ENCODE data around the gene RERE.
A peak's percentile ranks its signal among the peaks of the same experiment; 100 is the strongest.
"Not testable (repeated sequence)": the region's sequence is repeated elsewhere in the genome, so short reads cannot be mapped to it uniquely, and the experiment has no call there.

Gene RERE

DNA sequence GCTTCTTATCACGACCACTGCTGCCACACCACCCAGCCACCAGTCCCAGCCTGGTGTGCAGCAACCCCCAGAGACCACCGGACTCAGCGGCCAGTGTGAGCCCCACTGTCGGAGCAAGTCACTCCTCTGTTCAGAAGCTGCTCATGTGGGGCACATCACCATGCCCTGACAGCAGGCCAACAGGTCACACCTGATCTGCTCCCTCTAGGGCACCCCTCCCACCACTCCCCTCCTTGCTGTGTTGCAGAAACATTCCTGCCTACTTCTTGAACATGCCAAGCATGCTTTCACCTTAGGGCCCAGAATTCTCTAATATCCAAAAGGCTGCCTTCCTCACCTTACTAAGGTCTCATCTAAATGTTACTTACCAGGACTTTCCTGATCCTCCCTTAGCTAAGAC is 353.1 kb downstream of the RERE start:
- DNase-seq = no peak

DNA sequence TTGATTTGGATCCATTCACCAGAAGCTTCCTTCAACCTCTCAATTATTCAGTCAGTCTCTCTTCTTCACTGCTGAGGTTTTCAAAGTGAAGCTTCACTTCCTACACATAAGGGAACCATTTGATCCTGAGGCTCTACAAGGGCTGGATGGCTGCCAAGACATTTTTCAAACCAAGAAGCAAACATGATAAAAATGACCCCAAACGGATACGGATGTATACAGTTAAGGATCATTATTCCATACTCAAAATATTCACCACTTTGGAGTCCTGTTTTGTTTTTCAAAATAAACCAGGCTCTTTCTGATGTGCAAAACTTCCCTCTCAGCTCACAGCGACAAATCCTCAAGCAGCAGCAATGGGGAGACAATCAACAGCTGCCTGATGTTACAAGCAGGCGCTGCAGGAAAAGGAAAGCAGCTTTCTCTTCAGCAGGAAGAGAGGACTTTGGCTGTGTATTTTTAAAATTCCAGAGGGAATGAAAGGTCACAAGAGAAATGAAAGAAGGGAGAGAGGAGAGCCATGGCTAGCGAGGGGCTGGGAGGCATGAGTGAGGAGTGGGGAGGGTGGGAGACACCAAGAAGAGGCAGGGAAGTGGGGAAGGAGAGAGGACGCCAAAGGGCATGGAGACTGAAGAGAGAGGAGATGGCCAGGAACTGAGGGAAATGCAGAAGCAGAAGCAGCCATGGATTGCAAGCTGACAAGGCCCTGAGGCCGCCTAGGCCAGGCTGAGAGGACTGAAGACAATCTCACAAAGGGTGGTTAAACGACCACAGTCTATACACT is 354.1 kb downstream of the RERE start:
- no peak for DNase-seq

DNA sequence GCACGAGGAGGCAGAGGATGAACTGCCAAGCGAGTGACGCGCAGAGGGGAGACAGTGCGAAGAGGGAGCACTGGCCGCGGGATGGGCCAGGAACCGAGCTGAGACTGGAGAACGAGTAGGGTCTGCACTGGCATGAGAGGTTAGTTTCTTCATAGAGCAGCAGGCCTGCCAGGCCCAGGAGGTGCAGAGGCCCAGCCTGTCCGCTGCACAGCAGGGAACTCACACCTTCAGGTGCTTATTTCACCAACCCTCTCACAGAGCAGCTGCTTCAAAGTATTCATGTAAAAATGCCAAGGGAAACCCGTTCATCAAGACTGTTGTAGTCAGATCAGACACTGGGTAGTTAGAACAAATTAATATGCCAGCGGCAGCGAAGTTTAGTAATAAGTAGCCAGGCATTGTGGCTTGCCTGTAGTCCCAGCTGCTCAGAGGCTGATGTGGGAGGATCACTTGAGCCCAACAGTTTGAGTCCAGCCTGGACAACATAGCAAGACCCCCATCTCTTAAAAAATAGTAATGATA is 355.0 kb downstream of the RERE start:
- DNase-seq = no peak

DNA sequence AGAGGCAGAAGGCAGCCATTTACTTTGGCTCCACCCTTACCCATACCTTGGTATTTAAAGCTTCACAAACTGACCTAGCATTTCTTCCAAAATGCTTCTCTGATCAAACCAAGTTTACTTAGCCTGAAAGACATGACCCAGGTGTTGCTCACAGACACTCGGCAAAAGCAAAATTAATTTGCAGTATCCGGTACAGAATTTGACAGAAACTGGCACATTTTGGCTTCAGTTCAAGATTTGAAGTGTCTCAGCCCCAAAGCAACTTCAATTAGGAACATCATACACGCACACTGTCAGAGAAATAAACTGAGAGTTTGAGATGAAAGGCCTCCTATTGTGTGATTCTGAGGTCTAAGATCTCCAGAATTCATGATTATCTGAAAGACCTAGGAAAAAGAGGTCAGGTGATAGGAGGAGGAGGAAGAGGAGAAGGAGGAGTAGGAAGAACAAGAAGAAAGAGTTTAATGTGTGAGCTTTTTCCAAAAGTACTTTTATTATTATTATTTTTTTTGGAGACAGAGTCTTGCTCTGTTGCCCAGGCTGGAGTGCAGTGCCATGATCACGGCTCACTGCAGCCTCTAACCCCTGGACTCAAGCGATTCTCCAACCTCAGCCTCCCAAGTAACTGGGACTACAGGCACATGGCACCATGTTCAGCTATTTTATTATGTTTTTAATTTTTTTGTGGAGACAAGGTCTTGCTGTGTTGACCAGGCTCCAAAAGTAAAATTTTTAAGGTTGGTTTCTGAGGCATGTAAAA is 355.9 kb downstream of the RERE start:
- no peak for DNase-seq

DNA sequence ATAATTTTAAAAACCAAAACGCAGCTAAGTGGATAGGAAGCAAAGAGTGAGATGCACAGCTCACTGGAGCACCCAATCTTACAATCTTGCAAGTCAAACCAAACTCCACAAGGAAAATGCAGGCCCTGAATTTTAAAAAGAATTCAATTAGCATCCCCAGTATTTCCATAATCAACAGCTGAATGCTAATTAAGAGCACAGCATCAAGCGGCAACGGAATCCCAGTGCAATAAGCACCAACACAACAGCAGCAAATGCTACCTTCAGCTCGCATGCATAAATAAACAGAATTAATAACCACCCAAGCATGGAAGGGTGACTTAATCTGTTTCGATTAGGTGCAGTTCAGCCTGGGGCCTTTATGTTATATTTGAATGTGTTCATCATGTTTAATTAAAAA is 356.7 kb downstream of the RERE start:
- no peak for DNase-seq

DNA sequence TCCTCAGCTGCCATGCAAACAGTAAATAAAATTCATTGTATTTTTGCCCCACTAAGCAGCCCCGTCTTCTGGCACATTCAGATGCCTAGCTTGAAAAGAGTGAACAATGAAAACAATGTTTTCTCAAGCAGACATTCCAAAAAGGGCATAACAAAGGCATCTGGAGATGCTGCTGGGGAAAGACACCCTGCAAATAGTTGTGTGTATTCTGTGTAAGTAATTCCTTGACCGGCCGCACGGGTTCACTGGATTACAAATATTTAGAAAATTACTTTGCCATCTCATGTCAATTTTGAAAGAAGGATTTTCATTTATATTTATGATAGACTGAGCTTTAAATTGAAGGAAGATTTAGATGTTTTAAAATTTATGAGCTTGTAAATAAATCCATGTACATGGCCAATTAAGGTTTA is 357.3 kb downstream of the RERE start:
- DNase-seq = no peak

DNA sequence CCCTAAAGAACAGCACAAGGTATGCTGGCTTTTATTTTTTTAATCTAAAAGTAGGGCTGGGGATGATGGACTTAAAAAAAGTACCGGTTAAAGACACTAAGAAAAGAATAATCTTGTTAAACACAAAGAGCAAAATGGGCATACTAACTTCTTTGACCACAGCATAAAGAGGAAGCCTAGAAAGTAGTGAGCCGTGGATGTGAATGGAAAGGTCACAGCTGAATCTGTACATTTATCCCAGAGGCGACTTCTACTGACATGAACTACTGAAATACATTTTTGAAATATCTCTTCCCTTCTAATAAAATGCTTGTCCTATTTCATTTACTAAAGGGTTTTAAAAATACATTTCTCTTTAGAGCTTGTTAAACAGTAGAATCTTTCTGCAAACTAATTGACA is 358.8 kb downstream of the RERE start:
- no peak for DNase-seq

DNA sequence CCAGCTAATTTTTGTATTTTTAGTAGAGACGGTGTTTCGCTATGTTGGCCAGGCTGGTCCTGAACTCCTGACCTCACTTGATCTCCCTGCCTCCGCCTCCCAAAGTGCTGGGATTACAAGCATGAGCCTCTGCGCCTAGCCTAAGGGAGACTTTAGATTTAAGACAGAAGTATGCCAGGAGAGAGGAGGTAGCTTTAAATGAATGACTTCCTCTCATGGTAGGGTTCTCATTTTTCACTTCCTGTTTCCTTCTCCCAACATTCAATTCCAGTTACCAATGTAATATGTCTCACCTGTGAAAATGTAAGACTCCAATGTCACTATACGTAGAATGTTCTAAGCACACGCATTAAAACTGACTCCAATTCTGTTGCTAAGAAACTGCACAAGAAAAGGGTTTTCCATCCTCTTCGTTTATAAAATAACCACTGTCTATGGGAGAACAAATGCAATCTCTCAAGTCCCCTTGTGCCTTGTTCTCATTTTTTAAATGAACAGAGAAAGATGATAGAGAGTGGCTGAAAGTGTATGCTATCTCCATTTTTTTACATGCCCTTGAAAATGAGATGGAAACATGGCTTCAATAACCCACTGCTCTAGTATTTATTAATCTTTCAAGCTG is 359.6 kb downstream of the RERE start:
- DNase-seq = no peak

DNA sequence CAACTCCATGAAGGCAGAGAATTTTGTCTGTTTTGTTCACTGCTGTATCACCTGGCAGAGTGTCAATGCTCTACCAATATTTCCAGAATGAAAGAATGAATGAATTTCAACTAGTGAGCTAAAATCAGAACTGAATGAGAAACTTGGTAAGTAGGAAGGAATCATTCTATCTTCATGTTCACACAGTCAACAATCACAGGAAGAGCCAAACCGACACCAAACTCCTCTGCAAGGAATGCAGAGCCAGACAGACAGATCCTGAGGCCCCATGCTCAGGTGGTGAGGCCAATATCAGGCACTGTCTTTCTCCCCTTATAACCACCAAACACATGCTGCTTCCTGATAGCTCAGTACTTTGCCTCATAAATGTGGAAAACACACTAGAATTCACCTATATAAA is 360.4 kb downstream of the RERE start:
- DNase-seq = no peak

DNA sequence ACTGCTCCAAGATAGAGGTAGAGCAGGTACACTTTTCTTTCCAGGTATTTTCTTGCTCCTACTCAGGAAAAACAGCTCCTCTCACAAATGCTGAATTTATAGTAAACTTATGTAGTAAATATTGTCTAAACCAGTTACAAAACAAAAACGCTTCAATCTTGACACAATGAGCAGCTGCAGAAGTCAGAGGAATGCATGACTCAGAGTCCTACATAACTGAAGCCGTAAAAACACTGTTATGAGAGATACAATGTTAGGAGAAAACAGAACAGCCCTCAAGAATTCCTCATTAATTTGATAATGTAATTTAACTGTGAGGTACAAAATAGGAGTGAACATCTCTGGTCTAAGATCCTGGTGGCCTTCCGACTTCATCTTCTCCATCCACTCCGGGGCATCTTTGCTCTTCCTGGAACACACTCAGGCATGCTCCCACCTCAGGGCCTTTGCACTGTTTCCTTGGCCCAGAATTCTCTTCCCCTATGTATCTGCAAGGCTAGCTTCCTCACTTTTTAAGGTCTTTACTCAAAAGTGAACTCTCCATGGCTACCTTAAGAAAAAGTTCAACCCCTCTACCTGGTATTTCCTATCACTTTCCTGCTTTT is 361.0 kb downstream of the RERE start:
- DNase-seq = no peak

DNA sequence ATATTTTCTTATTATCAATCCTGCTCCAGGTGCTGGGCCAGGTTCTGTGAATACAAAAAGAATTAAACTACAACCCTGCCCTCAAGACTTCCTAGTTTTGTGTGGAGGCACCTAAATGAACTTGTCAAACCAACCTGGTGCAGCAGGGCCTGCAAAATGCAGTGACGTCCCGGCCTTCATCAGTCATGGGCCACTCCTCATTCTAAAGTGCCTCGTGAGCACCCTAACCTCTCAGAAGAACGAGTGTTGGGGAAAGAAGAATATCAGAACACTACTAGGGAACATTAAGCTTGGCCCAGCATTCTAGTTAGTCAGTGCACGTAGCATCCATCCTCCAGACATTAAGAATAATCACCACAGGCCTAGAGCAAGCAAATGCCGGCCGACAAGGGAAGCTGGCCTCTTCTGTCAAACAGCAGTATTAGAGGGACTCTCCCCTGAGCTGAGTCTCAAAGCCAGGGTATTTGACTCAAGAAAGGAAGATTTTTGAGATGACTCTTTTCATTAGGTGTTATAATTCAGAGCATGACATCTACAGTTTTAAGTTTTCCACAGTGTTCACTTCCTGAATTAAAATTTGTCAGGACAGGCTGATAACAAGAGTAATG is 361.6 kb downstream of the RERE start:
- DNase-seq = no peak

DNA sequence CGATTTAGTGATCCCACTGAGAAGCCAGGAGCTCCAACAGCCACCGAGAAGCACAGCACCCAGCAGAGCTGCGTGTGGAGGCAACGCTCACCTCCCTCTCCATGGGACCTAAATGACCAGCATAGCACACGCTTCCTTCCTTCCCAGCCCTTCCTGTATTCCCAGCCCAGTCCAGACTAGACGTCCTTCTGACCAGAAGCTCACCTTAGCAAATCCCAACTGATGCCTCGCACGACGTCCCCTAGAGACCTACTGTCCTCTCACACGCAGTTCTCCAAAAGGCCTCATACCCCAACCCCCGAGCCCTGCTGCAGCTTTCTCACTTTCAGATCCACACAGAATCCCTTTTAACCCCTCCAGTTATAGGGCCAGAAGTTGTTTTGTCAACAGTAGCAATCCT is 367.1 kb downstream of the RERE start:
- no peak for DNase-seq

DNA sequence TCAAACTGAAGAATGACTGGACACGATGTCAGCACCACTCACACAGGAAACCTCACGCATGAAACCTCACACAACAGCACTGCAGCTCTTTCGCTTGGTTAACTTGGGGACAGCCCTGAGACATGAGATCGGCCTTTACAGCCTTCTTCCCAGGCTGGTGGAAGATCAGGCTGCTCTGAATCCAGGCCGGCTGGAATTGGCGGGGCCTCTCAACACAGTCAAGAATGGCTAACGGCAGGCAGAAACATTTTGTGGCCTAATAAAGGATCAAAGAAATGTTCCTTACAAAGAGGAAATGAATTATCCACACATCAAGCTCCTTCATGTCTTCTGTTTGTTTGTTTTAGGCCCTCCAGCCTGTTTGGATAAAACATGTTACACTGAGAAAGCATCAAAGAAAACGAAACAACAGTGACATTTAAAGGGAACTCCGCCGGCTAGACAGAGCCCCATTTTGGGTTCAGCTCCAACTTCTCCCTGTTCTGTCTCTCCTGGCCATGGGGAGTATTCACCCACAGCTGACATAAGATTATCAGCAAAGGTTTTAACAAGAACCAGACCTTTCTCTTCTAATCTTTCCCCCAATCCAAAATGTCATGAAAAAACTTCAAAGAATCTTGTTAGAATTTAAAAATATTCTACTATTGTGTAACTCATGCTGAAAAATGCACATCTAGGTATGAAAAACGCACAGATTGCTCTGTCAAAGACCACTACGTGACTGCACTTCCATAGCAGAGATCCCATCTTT is 368.4 kb downstream of the RERE start:
- no peak for DNase-seq

DNA sequence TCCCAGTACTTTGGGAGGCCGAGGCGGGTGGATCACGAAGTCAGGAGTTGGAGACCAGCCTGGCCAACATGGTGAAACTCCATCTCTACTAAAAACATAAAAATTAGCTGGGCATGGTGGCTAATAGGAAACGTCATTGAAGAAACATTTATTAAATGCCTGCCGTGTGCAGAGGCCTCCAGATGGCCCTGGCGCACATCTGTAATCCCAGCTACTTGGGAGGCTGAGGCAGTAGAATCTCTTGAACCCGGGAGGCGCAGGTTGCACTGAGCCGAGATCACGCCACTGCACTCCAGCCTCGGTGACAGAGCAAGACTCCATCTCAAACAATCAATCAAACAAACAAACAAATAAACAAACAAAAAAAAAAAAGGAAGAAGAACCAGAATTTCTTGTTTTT is 368.9 kb downstream of the RERE start:
- DNase-seq = not testable (repeated sequence)

DNA sequence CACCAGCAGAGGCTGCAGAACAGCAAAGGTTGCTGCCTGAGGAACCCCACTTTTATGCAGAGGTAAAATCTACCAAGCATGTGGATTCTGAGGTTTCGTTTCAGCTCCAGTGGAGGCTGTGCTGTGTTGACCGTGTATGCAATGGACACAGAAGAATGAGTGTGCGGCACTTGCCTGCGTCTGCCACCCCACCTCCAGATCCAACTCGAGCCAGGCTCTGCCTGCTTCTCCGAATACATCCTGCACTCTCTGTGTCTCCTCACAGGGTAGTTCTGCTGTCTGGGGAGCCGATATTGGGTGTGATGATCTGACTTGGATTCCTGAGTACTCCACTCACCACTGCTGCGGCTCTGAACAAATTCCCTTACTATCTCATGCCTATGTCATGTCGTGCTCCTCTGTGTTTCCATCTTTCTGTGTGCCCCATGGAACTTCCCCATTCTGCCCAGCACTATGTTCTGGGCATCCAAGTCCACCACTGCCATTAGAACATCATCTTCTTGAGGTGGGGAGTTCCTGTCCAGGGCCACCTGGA is 369.8 kb downstream of the RERE start:
- DNase-seq = no peak

DNA sequence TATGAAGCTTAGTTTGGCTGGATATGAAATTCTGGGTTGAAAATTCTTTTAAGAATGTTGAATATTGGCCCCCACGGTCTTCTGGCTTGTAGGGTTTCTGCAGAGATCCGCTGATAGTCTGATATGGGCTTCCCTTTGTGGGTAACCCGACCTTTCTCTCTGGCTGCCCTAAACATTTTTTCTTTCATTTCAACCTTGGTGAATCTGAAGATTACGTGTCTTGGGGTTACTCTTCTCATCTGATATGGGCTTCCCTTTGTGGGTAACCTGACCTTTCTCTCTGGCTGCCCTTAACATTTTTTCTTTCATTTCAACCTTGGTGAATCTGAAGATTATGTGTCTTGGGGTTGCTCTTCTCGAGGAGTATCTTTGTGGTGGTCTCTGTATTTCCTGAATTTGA is 371.3 kb downstream of the RERE start:
- not testable (repeated sequence) for DNase-seq

DNA sequence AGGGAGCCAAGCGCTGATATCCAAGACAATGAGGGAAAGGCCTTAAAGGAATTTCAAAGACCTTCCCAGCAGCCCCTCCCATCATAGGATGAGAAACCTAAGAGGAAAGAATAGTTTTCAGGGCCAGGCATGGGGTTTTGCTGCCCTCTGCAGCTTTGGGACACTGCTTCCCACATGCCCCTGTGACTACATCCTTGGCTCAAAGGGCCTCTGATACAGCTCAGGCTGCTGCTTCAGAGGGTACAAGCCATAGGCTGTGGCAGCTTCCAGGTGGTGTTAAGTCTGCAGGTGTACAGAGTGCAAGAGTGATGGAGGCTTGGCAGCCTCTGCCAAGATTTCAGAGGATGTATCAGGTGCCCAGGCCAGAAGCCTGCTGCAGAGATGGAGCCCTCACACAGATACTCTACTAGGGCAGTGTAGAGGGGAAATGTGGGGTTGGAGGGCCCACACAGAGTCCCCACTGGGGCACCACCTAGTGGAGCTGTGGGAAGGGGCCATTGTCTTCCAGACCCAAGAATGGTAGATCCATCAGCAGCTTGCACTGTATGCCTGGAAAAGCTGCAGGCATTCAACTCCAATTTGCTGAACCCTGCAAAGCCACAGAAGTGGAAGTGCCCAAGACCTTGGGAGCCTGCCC is 373.8 kb downstream of the RERE start:
- no peak for DNase-seq

DNA sequence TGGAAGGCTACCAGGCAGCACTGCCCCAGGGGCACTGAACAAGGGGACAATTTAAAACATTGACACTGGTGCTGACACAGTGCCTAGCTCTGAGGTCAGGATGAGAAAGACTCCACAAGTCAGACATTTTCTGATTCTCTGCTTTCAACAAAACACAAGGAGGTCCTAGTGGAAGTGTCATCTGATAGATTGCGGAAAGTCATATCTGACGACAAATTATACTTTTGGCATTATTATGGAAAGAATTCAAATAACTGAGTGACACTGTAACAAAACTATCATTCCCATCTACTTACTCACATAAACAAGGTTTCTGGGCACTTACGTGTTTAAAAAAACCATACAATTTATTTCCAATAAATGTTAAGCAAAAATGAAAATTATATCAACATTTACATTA is 376.0 kb downstream of the RERE start:
- no peak for DNase-seq

DNA sequence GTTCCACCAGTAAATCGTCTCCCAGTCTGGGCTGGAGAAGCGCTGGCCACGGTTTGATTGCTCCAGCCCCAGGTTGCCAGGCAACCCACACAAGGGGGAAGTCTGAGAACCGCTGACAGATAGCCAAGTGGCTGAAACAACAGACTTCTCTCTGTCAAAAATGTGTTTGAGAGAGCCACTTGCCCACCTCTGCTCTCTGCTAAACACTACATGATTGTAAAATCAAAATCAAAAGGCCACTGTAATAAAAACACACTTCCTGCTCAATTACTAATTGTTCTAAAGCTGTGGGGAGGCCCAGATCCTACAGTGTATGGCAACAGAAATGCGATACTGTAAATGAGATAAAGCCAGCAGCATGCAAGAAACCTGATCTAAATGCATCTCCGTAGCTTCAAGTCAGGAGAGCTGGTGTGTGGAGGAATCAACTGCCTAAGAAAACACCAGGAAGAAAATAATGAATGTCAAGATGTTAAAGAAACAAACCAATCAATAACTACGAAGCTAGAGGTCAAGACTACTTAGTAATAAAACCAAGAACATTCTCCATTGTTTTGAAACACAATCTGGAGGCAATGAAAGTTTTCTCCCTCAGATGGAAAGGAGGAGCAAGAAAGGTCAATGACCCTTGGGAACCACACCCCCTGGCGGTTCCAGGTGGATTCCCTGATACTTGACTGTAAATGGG is 378.3 kb downstream of the RERE start:
- peak; percentile 84 for DNase-seq

DNA sequence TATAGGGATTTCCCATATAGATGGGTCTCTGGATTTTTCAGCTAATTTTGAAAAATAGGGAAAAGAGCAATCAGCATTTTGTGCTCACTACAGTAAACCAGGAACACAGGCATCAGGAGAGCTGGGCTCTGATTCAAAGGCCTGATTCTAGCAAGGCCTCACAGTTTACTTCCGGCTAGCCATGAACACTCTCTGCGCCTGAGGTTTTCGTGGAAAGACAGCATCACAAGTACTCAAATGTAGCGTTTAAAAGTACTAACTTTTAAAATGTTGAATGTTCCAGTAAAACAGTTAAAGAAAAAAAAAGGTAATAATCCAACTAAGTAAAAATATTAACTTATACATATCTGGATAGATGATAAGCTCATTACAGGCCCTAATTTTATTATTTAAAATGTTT is 379.0 kb downstream of the RERE start:
- no peak for DNase-seq

DNA sequence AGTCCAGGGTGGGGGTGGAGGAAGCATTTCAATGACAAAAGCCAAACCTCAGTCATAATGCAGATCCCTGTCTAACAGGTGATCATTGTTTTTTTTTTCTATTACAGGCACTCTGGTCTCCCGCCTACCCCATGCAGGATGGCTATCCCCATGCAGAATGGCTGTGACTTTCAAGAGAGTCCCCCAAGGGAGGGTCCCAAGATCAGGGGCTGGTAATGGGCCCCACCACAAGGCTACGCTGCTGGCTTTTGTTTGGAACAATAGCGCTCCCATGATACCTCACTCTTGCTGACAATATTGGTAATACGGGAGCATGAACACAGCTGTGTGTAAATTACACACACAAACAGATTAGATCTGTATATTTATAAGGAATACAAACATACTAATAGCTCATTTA is 380.1 kb downstream of the RERE start:
- no peak for DNase-seq
